ENCODE measurements around the gene KDM4E.

DNA sequence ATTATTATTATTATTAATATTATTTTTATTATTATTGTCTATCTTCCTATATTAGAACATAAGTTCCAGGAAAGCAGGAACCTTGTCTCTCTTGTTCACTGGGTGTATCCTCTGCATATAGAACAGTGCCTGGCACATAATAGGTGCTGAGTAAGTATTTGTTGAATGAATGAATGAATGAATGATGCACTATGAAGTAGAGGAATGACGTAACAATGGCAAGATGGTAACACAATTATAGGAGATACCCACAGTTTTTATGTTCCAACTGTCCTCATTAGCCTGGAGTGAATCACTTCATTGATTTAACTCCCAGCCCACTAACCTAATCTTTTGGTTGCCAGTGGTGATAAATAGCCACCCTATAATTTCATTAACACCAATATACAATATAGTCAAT is 49.5 kb upstream of the KDM4E start:
- TF ChIP-seq, protein P1, sequence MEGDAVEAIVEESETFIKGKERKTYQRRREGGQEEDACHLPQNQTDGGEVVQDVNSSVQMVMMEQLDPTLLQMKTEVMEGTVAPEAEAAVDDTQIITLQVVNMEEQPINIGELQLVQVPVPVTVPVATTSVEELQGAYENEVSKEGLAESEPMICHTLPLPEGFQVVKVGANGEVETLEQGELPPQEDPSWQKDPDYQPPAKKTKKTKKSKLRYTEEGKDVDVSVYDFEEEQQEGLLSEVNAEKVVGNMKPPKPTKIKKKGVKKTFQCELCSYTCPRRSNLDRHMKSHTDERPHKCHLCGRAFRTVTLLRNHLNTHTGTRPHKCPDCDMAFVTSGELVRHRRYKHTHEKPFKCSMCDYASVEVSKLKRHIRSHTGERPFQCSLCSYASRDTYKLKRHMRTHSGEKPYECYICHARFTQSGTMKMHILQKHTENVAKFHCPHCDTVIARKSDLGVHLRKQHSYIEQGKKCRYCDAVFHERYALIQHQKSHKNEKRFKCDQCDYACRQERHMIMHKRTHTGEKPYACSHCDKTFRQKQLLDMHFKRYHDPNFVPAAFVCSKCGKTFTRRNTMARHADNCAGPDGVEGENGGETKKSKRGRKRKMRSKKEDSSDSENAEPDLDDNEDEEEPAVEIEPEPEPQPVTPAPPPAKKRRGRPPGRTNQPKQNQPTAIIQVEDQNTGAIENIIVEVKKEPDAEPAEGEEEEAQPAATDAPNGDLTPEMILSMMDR (IDR thresholded peaks at IDR 0.05): no peak
- no peak for TF ChIP-seq POLR2A (IDR thresholded peaks at IDR 0.05)

Measured in right lobe of liver (tissue), 4 donors.